ENCODE measurements around the gene RAPH1.
"Not testable (repeated sequence)": the region's sequence is repeated elsewhere in the genome, so short reads cannot be mapped to it uniquely, and the experiment has no call there.

Gene RAPH1

GRCh38 chr2:203510941-203511305, 24.2 kb downstream of the RAPH1 start:
- peak; percentile 54 for DNase-seq (ENCODE audit: low read depth)
- TF ChIP-seq CTCF (conservative IDR thresholded peaks at IDR 0.05; ENCODE audit: control insufficient read depth, insufficient read depth, low read depth, low read length): no peak
- no peak overlapping the region for H3K4me3 ChIP-seq (ENCODE audit: control insufficient read depth, low read depth, low read length)

GRCh38 chr2:203510256-203510940, 24.7 kb downstream of the RAPH1 start:
- no peak for TF ChIP-seq CTCF (conservative IDR thresholded peaks at IDR 0.05; ENCODE audit: control insufficient read depth, insufficient read depth, low read depth, low read length)
- DNase-seq (ENCODE audit: low read depth): no peak
- no peak overlapping the region for H3K4me3 ChIP-seq (ENCODE audit: control insufficient read depth, low read depth, low read length)

- DNase-seq (ENCODE audit: low read depth); H3K4me3 ChIP-seq (ENCODE audit: control insufficient read depth, low read depth, low read length): not testable (repeated sequence)
Measured at GRCh38 chr2:203503460-203503859, 31.6 kb downstream of the RAPH1 start.

GRCh38 chr2:203501873-203502272, 33.2 kb downstream of the RAPH1 start:
- DNase-seq (ENCODE audit: low read depth): no peak
- no peak overlapping the region for H3K4me3 ChIP-seq (ENCODE audit: control insufficient read depth, low read depth, low read length)
- TF ChIP-seq CTCF (conservative IDR thresholded peaks at IDR 0.05; ENCODE audit: control insufficient read depth, insufficient read depth, low read depth, low read length): no peak

- no peak for DNase-seq (ENCODE audit: low read depth)
- no peak overlapping the region for H3K4me3 ChIP-seq (ENCODE audit: control insufficient read depth, low read depth, low read length)
- no peak for TF ChIP-seq CTCF (conservative IDR thresholded peaks at IDR 0.05; ENCODE audit: control insufficient read depth, insufficient read depth, low read depth, low read length)
Measured at GRCh38 chr2:203500951-203501350, 34.1 kb downstream of the RAPH1 start.

GRCh38 chr2:203500297-203500696, 34.8 kb downstream of the RAPH1 start:
- no peak for TF ChIP-seq CTCF (conservative IDR thresholded peaks at IDR 0.05; ENCODE audit: control insufficient read depth, insufficient read depth, low read depth, low read length)
- DNase-seq (ENCODE audit: low read depth): no peak
- no peak overlapping the region for H3K4me3 ChIP-seq (ENCODE audit: control insufficient read depth, low read depth, low read length)

GRCh38 chr2:203498161-203498560, 36.9 kb downstream of the RAPH1 start:
- DNase-seq (ENCODE audit: low read depth): peak; percentile 93
- no peak overlapping the region for H3K4me3 ChIP-seq (ENCODE audit: control insufficient read depth, low read depth, low read length)
- TF ChIP-seq CTCF (conservative IDR thresholded peaks at IDR 0.05; ENCODE audit: control insufficient read depth, insufficient read depth, low read depth, low read length): no peak
